Measurements from ENCODE around the gene MGAT5.

Gene MGAT5

GRCh38 chr2:134231965-134232340, 21.9 kb upstream of the MGAT5 start:
- DNase-seq (ENCODE audit: low read depth in 2 of 2), result no peak

- DNase-seq (ENCODE audit: low read depth in 2 of 2), result no peak
Measured at GRCh38 chr2:134232461-134232860, 21.4 kb upstream of the MGAT5 start.

- DNase-seq (ENCODE audit: low read depth in 2 of 2), result no peak
Measured at GRCh38 chr2:134232868-134233727, 20.8 kb upstream of the MGAT5 start.

- DNase-seq (ENCODE audit: low read depth in 2 of 2), result no peak
Measured at GRCh38 chr2:134233728-134234136, 20.1 kb upstream of the MGAT5 start.

GRCh38 chr2:134234535-134234934, 19.3 kb upstream of the MGAT5 start:
- no peak for DNase-seq (ENCODE audit: low read depth in 2 of 2)

GRCh38 chr2:134235510-134236144, 18.2 kb upstream of the MGAT5 start:
- no peak for DNase-seq (ENCODE audit: low read depth in 2 of 2)

GRCh38 chr2:134238371-134238770, 15.5 kb upstream of the MGAT5 start:
- DNase-seq (ENCODE audit: low read depth in 2 of 2), result no peak

- no peak for DNase-seq (ENCODE audit: low read depth in 2 of 2)
Measured at GRCh38 chr2:134240061-134240460, 13.8 kb upstream of the MGAT5 start.

GRCh38 chr2:134241911-134242310, 12.0 kb upstream of the MGAT5 start:
- no peak for DNase-seq (ENCODE audit: low read depth in 2 of 2)

- no peak for DNase-seq (ENCODE audit: low read depth in 2 of 2)
Measured at GRCh38 chr2:134243244-134243643, 10.6 kb upstream of the MGAT5 start.

GRCh38 chr2:134244086-134244485, 9.8 kb upstream of the MGAT5 start:
- no peak for DNase-seq (ENCODE audit: low read depth in 2 of 2)

- DNase-seq (ENCODE audit: low read depth in 2 of 2), result no peak
Measured at GRCh38 chr2:134244587-134244986, 9.3 kb upstream of the MGAT5 start.

- DNase-seq (ENCODE audit: low read depth in 2 of 2), result peak; percentile 37
Measured at GRCh38 chr2:134245340-134245984, 8.4 kb upstream of the MGAT5 start.

GRCh38 chr2:134246154-134246874, 7.6 kb upstream of the MGAT5 start:
- DNase-seq (ENCODE audit: low read depth in 2 of 2), result no peak

- DNase-seq (ENCODE audit: low read depth in 2 of 2), result no peak
Measured at GRCh38 chr2:134247679-134248078, 6.2 kb upstream of the MGAT5 start.

- DNase-seq (ENCODE audit: low read depth in 2 of 2), result no peak
Measured at GRCh38 chr2:134248913-134249312, 5.0 kb upstream of the MGAT5 start.

- DNase-seq (ENCODE audit: low read depth in 2 of 2), result no peak
Measured at GRCh38 chr2:134249755-134250154, 4.1 kb upstream of the MGAT5 start.

- DNase-seq (ENCODE audit: low read depth in 2 of 2), result no peak
Measured at GRCh38 chr2:134250840-134251461, 2.9 kb upstream of the MGAT5 start.

GRCh38 chr2:134252092-134252750, 1.7 kb upstream of the MGAT5 start:
- no peak for DNase-seq (ENCODE audit: low read depth in 2 of 2)

GRCh38 chr2:134253117-134253704, 661 bp upstream of the MGAT5 start:
- DNase-seq (ENCODE audit: low read depth in 2 of 2), result no peak

- DNase-seq (ENCODE audit: low read depth in 2 of 2), result no peak
Measured at GRCh38 chr2:134254824-134255223, 952 bp downstream of the MGAT5 start.

Data from fibroblast of skin of left biceps (primary cell).